SW 1271 (cell line): ENCODE measurements around the gene DEAF1.

Experiments used
- DNase-seq, 2 experiments: peaks; one replicate each; lab custom pipeline; 2025; lab: John Stamatoyannopoulos, UW

Gene DEAF1

DNA sequence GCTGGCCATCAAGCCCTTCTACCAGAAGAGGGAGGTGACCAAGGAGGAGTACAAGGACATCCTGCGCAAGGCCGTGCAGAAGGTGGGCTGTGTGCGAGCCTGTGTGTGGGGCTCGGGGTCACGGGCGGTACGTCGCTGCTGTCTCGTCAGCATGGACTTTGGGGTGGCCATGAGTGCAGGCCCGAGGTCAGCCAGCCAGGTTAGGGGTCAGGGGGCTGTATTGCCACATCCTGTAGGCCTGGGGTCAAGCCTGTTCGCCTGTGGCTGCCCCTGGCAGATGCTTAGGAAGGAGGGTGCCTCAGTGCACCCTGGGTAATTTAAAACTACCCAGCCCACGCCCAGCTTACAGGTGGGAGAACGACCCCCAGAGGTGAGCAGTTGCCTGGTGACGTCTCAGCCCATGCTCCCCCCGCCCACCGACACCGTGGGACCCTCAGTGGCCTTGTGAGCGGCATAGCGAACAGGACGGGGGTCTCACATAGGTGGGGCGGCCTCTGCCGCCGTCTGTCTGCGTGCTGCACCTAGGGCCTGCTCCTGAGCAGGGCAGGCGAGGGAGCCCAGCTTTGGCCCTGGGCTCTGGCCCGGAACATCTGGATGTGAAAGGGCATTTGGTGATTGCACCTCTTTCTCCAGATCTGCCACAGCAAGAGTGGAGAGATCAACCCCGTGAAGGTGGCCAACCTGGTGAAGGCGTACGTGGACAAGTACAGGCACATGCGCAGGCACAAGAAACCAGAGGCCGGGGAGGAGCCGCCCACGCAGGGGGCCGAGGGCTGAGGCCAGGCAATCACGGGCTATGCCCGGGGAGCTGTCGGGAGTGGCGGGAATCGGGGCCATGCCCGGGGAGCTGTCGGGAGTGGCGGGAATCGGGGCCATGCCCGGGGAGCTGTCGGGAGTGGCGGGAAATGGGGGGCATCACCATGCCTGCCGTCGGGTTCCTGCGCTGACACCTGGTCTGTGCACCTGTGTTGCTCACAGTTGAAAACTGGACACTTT, 83.7 kb downstream of the DEAF1 start:
- no peak for DNase-seq

GRCh38 chr11:610146-610801, 84.7 kb downstream of the DEAF1 start:
- no peak for DNase-seq

DNA sequence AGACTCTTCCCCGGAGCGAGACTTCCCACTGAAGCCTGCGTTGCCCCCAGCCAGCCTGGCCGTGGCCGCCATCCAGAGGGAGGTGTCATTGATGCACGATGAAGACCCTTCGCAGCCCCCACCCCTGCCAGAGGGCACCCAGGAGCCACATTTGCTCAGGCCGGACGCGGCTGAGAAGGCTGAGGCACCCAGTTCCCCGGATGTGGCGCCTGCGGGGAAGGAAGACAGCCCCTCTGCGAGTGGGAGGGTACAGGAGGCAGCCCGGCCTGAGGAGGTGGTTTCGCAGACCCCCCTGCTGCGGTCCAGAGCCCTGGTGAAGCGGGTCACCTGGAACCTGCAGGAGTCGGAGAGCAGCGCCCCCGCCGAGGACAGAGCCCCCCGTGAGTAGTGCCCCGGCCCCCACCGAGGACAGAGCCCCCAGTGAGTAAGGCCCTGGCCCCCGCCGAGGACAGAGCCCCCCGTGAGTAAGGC, 85.6 kb downstream of the DEAF1 start:
- no peak for DNase-seq

DNA sequence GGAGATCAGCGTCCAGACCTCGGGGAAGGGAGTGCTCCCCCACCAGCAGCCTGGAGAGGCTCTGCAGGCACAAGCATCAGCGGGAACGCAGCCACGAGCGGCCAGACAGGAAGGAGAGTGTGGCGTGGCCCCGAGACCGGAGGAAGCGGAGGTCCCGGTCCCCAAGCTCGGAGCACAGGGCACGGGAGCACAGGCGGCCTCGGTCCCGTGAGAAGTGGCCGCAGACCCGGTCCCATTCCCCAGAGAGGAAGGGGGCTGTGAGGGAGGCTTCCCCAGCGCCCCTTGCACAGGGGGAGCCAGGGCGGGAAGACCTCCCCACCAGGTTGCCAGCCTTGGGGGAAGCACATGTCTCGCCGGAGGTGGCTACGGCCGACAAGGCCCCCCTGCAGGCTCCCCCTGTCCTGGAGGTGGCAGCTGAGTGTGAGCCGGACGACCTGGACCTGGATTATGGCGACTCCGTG, 86.2 kb downstream of the DEAF1 start:
- no peak for DNase-seq

GRCh38 chr11:607971-608659, 86.9 kb downstream of the DEAF1 start:
- DNase-seq = no peak

GRCh38 chr11:607020-607780, 87.8 kb downstream of the DEAF1 start:
- DNase-seq = no peak

GRCh38 chr11:606245-606644, 88.8 kb downstream of the DEAF1 start:
- DNase-seq = no peak

DNA sequence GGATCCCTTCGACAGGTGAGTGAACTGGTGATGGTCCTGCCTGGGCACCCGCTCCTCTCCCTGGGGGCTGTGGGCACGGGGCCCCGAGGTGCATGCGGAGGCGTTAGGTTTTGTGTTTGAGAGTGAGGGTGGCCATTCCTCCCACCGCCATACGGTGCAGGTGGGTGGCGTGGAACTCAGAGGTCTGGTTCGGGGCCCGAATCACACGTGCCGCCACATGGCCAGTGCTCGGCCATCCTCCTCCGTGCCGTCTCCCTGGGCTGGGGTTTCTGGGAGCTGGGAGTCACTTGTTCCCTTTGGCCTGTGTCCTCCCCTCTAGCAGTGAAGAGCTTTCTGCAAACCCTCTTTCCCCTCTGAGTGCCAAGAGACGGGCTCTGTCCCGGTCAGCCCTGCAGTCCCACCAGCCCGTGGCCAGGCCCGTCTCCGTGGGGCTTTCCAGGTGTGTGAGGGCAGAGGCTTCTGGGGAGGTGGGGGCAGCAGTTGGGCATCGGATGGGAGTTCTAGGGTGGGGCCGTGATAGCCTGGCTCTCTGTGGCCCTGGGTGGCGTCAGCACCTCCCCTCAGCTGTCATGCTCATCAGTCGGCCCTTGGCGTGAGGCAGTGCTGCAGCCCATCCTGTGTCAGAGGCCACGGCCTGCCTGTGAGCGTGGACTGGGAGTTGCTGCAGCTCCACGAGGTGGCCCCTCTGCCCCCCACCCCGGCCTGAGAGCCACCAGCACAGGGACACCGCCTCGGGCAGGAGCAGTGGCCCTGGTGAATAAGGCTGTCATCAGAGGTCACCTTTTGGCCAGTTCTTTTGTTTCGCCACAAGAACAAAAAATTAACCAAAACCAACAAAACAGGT, 89.5 kb downstream of the DEAF1 start:
- DNase-seq = no peak

GRCh38 chr11:603154-603553, 91.9 kb downstream of the DEAF1 start:
- no peak for DNase-seq

- DNase-seq = no peak
Observed at GRCh38 chr11:601573-602245, 93.3 kb downstream of the DEAF1 start.

DNA sequence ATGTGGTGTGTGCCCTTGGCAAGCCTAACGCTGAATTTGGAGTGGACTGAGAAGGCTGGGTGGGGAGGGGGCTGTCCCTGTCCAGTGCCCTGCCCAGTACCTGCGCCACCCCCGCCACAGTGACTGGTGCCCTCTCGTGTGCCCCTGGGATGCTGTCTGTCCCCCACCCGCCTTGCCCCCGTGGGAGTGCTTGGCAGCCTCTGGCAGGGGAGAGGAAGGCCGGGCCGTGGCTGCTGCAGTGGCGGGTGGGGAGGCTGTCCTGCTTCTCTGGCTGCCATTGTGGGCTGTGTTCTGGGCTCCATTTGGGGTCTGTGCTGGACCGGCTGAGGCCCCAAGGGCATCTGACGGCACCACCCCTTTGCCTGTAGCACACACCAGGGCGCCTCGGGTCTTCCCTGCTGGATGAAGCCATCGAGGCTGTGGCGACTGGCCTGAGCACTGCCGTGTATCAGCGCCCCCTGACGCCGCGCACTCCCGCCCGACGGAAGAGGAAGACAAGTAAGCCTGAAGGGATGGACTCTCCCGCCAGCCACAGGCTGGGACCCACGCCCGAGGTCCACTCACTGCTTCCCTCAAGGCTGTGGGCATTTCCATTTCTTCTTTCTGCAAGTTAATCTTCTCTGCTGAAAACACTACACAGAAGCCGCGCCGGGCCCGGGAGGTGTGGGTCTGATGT, 96.9 kb downstream of the DEAF1 start:
- no peak for DNase-seq

DNA sequence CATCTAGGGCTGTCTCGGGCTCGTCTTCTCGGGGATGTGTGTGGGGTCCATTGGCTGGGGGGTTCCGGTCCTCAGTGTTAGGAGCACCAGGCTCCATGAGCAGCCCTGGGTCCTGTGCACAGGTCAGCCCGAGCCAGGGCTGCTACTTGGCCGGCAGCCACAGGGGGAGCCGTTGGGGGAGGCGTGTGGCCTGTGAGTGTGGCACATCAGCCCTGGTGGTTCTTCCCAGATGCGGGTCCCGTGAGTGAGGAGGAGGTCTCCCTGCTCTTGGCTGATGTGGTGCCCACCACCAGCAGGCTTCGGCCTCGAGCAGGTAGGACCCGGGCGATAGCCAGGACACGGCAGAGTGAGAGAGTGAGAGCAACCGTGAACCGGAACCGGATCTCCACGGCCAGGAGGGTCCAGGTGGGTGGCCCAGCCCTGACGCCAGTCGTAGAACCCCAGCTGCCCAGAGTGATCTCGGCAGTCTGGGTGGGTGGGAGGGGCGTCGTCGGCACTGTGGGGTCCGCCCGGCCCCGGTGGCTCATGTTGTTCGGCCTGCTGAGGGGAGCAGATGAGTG, 97.8 kb downstream of the DEAF1 start:
- no peak for DNase-seq

DNA sequence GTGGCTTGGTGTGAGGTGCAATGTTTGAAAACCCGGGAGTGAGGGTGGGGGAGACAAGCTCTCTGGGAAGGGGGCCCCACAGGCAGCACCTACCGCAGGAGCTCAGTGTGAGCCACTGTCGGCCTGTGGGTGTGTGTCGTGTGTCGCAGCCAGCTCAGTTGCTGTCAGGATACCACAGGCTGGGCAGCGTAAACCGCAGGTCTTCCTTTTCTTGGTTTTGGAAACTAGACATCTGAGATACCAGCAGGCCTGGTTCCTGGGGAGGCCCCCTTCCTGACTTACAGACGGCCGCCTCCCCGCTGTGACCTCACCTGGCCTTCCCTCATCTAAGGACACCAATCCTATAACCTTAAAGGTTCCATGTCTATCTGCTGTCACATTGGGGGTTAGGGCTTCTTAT, 98.6 kb downstream of the DEAF1 start:
- no peak for DNase-seq

- DNase-seq = no peak
Observed at GRCh38 chr11:595400-595799, 99.6 kb downstream of the DEAF1 start.
